Endothelial cell of umbilical vein (primary cell): ENCODE results near the gene NDRG2. TPM values are rescaled to one million over a fixed set of nuclear protein-coding genes. Genes with fewer than 3 reads are reported as not detected.

Experiments
- BruUV-seq: library from RNA; stranded (reverse); fragments of 400-500 nt; replicated peaks from 2 replicates; lab custom pipeline; 2021; lab: Mats Ljungman, UMichigan
- CTCF ChIA-PET: fragments of 300-600, 350-600 bp; sonication (Branson Sonifier 250); formaldehyde crosslinking; loops from one replicate; lab custom pipeline; 2021; ENCODE audit warnings: antibody characterized with exemption, inconsistent platforms; lab: Charles Lee
- POLR2A ChIA-PET: fragments of 300-600, 350-600 bp; sonication (Branson Sonifier 250); formaldehyde crosslinking; loops from one replicate; lab custom pipeline; 2021; ENCODE audit warnings: antibody characterized with exemption, inconsistent platforms; lab: Charles Lee
- DNase-seq: peaks from one replicate; pipeline ENCODE4 v3.0.0-alpha.2; 2011; ENCODE audit warnings: low read depth, low spot score
- FAIRE-seq: peaks from 2 replicates; lab custom pipeline; 2011; peaks lifted over from hg19 to GRCh38; lab: Jason Lieb, UNC
- H2AFZ ChIP-seq: 2 replicates; pipeline ENCODE4 v1.6.0; 2012; ENCODE audit warnings: low read depth, low read length, control low read depth, inconsistent platforms
- H3K27ac ChIP-seq: 2 replicates; pipeline ENCODE4 v1.5.1; 2011; ENCODE audit warnings: low read depth, mild to moderate bottlenecking, control low read depth, low read length, moderate library complexity; ENCODE audit not compliant: insufficient read depth
- H3K27me3 ChIP-seq, 2 experiments: 2 replicates each; pipeline versions ENCODE4 v1.6.0 to v1.6.1; 2011; ENCODE audit warnings: low read length in 2 of 2, mixed read lengths in 1 of 2; ENCODE audit not compliant: control insufficient read depth in 2 of 2, insufficient read depth in 2 of 2
- H3K36me3 ChIP-seq, 2 experiments: 2 replicates in 1 of 2; 3 replicates in 1 of 2; pipeline ENCODE4 v1.5.1; 2011; ENCODE audit warnings: low read length in 2 of 2, mild to moderate bottlenecking in 1 of 2, moderate library complexity in 1 of 2; ENCODE audit not compliant: control insufficient read depth in 2 of 2, insufficient read depth in 2 of 2; ENCODE audit errors: extremely low read depth in 1 of 2
- H3K4me1 ChIP-seq: 3 replicates; pipeline ENCODE4 v1.5.1; 2011; ENCODE audit warnings: mild to moderate bottlenecking, low read length; ENCODE audit not compliant: control insufficient read depth, insufficient read depth; ENCODE audit errors: extremely low read depth
- H3K4me2 ChIP-seq: 2 replicates; pipeline ENCODE4 v1.6.1; 2011; ENCODE audit warnings: low read length, control low read depth, mixed read lengths; ENCODE audit not compliant: insufficient read depth
- H3K4me3 ChIP-seq, 3 experiments: fragments of 200-600 bp in 1 of 3; sonication (generic), shearing (Covaris generic) in 1 of 3; replicated peaks in 1 of 3; 2 replicates each; pipeline ENCODE4 v1.5.1; 2011 to 2016; ENCODE audit warnings: control low read depth in 3 of 3, low read length in 3 of 3, mild to moderate bottlenecking in 2 of 3, inconsistent platforms in 1 of 3, low read depth in 1 of 3, moderate library complexity in 1 of 3; ENCODE audit not compliant: insufficient read depth in 1 of 3
- H3K79me2 ChIP-seq: 2 replicates; pipeline ENCODE4 v1.6.0; 2012; ENCODE audit warnings: low read length, inconsistent platforms; ENCODE audit not compliant: control insufficient read depth, insufficient read depth
- H3K9ac ChIP-seq: replicated peaks from 2 replicates; pipeline ENCODE3; 2011; ENCODE audit warnings: low read length, control low read depth; ENCODE audit not compliant: insufficient read depth; ENCODE audit errors: extremely low read depth
- H3K9me1 ChIP-seq: replicated peaks from 3 replicates; pipeline ENCODE4 v1.6.0; 2011; ENCODE audit warnings: mild to moderate bottlenecking, low read length; ENCODE audit not compliant: control insufficient read depth, insufficient read depth; ENCODE audit errors: extremely low read depth
- H3K9me3 ChIP-seq: replicated peaks from 2 replicates; pipeline ENCODE4 v1.5.1; 2012; ENCODE audit warnings: low read length, inconsistent platforms; ENCODE audit not compliant: control insufficient read depth, insufficient read depth
- H4K20me1 ChIP-seq: replicated peaks from 2 replicates; pipeline ENCODE3; 2011; ENCODE audit warnings: mild to moderate bottlenecking, low read length; ENCODE audit not compliant: control insufficient read depth, insufficient read depth; ENCODE audit errors: extremely low read depth
- CTCF ChIP-seq, 2 donors: IDR thresholded peaks; 1 replicate in 1 of 2; 2 replicates in 1 of 2; pipeline ENCODE4 v1.5.1; 2011; ENCODE audit warnings: low read length in 2 of 2, mild to moderate bottlenecking in 2 of 2, moderate library complexity in 2 of 2, control low read depth in 1 of 2, inconsistent platforms in 1 of 2, low read depth in 1 of 2; ENCODE audit not compliant: insufficient read depth in 1 of 2; ENCODE audit errors: extremely low read depth in 1 of 2
- EZH2 ChIP-seq: IDR thresholded peaks from 2 replicates; pipeline ENCODE4 v1.6.1; 2012; ENCODE audit warnings: borderline replicate concordance, low read depth, mild to moderate bottlenecking, moderate library complexity, low read length, inconsistent platforms; ENCODE audit not compliant: severe bottlenecking
- FOS ChIP-seq: IDR thresholded peaks from 2 replicates; pipeline ENCODE4 v1.6.1; 2011; ENCODE audit warnings: mild to moderate bottlenecking, low read length, moderate library complexity, borderline replicate concordance; ENCODE audit not compliant: insufficient read depth
- GATA2 ChIP-seq: IDR thresholded peaks from 2 replicates; pipeline ENCODE4 v1.7.0; 2011; ENCODE audit warnings: low read depth, mild to moderate bottlenecking, moderate library complexity, mixed read lengths, low read length; ENCODE audit not compliant: insufficient read length, insufficient read depth
- JUN ChIP-seq: IDR thresholded peaks from 2 replicates; pipeline ENCODE4 v1.6.1; 2011; ENCODE audit warnings: borderline replicate concordance, low read depth; ENCODE audit not compliant: insufficient read length, insufficient read depth
- MAX ChIP-seq: IDR thresholded peaks from 2 replicates; pipeline ENCODE4 v1.6.1; 2011; ENCODE audit not compliant: insufficient read depth, insufficient read length
- MYC ChIP-seq: IDR thresholded peaks from one replicate; pipeline ENCODE4 v1.6.1; 2011; ENCODE audit warnings: mild to moderate bottlenecking, low read depth, low read length
- POLR2A ChIP-seq: IDR thresholded peaks from 2 replicates; pipeline ENCODE4 v1.6.1; 2012; ENCODE audit warnings: low read depth, mild to moderate bottlenecking, control low read depth, low read length
- POLR2AphosphoS5 ChIP-seq: IDR thresholded peaks from 2 replicates; pipeline ENCODE4 v1.6.1; 2012; ENCODE audit warnings: low read depth, mild to moderate bottlenecking, control low read depth, low read length, moderate library complexity; ENCODE audit not compliant: insufficient read depth
- dilution Hi-C: fragments of 300-500 bp; cut with MboI; formaldehyde crosslinking; loops from one replicate; pipeline ENCODE4 v1.15.0; 2019; ENCODE audit warnings: low sequenced_read_pairs; ENCODE audit not compliant: extremely low pct_ligation_motif_present
- intact Hi-C: fragments of 100-400 bp; cut with micrococcal nuclease; formaldehyde crosslinking; loops from one replicate; pipeline ENCODE4 v1.10.0; 2022
- polyA plus RNA-seq, 4 experiments: library from polyadenylated mRNA; depleted of rRNA in 3 of 4; stranded (reverse) in 3 of 4; unstranded in 1 of 4; fragments of >200 nt; gene quantifications; 2 replicates each; pipeline versions ENCODE4 v1.2.1 to v1.2.3, GENCODE V29; 2011 to 2012; ENCODE audit warnings: missing spikeins in 1 of 4
- total RNA-seq: library from RNA; stranded (reverse); gene quantifications from 2 replicates; pipeline ENCODE4 v1.2.3, GENCODE V29; 2021

The NDRG2 gene
- total and polyA plus RNA-seq, 2 donors (not counting 3 experiments of a cell fraction or from before 2014, with no cell fraction given) = 0.54 TPM; not detected in 1

GRCh38 chr14:21023817-21024584, 860 bp downstream of the NDRG2 start:
- Histone ChIP-seq H3K9ac (no peak overlapping the region), H3K4me3 (no peak overlapping the region), H3K4me2 (no peak overlapping the region), H3K27me3 (peaks cover 45 to 59% of the 10 kb centered on the region in 2 experiments), H3K9me3 (no peaks in the 10 kb centered on the region), H3K27ac (no peak overlapping the region), H4K20me1 (no peaks in the 10 kb centered on the region), H3K79me2 (no peaks in the 10 kb centered on the region), H3K9me1 (no peaks in the 10 kb centered on the region), H3K4me1 (no peaks in the 10 kb centered on the region), H3K36me3 (no peaks in the 10 kb centered on the region), H2AFZ (no peak overlapping the region)
- dilution Hi-C loops = no loop called here
- DNase-seq = no peak
- intact Hi-C loops = no loop called here
- ChIA-PET POLR2A (no interaction called here), CTCF (interaction anchor here (2.5 kb wide), 1 partner anchor 9 kb away, joined by 28 read pairs; no protein-coding TSS in a partner anchor)
- FAIRE-seq = no peak
- TF ChIP-seq EZH2 = no peak
- no peak for TF ChIP-seq POLR2A
- no TSS peak for BruUV-seq

- TF ChIP-seq FOS (no peak), JUN (no peak), MAX (no peak), CTCF (IDR thresholded peaks at IDR 0.05; ENCODE audit: extremely low read depth in 1 of 2, insufficient read depth in 1 of 2, low read depth in 1 of 2, low read length in 2 of 2) (no peak), EZH2 (no peak), GATA2 (no peak), MYC (no peak), POLR2A (no peak), POLR2AphosphoS5 (no peak)
- Histone ChIP-seq H3K4me1 (no peaks in the 10 kb centered on the region), H2AFZ (no peak overlapping the region), H3K27ac (no peak overlapping the region), H3K4me2 (no peak overlapping the region), H3K9me1 (no peaks in the 10 kb centered on the region), H4K20me1 (no peaks in the 10 kb centered on the region), H3K36me3 (no peaks in the 10 kb centered on the region), H3K9me3 (no peaks in the 10 kb centered on the region), H3K4me3 (no peak overlapping the region), H3K79me2 (no peaks in the 10 kb centered on the region), H3K9ac (no peak overlapping the region), H3K27me3 (peaks cover 45 to 59% of the 10 kb centered on the region in 2 experiments)
- DNase-seq (no peak), FAIRE-seq (no peak)
- dilution Hi-C loops (no loop called here), intact Hi-C loops (no loop called here)
- POLR2A ChIA-PET = no interaction called here
- BruUV-seq = no TSS peak
- CTCF ChIA-PET = interaction anchor here (2.5 kb wide), 1 partner anchor 8 kb away, joined by 28 read pairs; no protein-coding TSS in a partner anchor
These were observed 1.7 kb downstream of the NDRG2 start for GRCh38 chr14:21023174-21023573.
